Esophagus muscularis mucosa (tissue), 3 donors: ENCODE results near the gene NR2F6.
"Not testable (repeated sequence)": the region's sequence is repeated elsewhere in the genome, so short reads cannot be mapped to it uniquely, and the experiment has no call there.

ENCODE experiments used
- POLR2A ChIP-seq: fragments of 450-650 bp; IDR thresholded peaks from one replicate; pipeline ENCODE4 v1.6.1; 2017; ENCODE audit warnings: antibody characterized with exemption, moderate library complexity, mild to moderate bottlenecking, low read depth
- POLR2AphosphoS5 ChIP-seq, 2 donors: sonication (generic); formaldehyde crosslinking; IDR thresholded peaks; one replicate each; pipeline ENCODE4 v1.6.1; 2017; ENCODE audit warnings: antibody characterized with exemption in 2 of 2
- TF ChIP-seq, protein P1 (sequence below), 3 experiments: fragments of 200-600 bp in 2 of 3; fragments of 450-650 bp in 1 of 3; sonication (generic) in 2 of 3; IDR thresholded peaks; one replicate each; pipeline ENCODE4 v1.5.1; 2017 to 2019; ENCODE audit warnings: antibody characterized with exemption in 3 of 3, mild to moderate bottlenecking in 2 of 3, moderate library complexity in 1 of 3

DNA sequence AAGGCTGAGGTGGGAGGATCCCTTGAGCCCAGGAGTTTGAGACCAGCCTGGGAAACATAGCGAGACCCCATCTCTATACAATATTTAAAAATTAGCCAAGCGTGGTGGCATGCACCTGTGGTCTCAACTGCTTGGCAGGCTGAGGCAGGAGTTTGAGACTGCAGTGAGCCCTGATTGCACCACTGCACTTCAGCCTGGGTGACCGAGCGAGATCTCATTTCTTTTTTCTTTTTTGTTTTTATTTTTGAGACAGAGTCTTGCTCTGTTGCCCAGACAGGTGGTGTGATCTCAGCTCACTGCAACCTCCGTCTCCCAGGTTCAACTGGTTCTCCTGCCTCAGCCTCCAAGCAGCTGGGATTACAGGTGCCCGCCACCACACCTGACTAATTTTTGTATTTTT is 54.0 kb downstream of the NR2F6 start:
- not testable (repeated sequence) for TF ChIP-seq POLR2AphosphoS5 (IDR thresholded peaks at IDR 0.05); POLR2A
- TF ChIP-seq, protein P1, sequence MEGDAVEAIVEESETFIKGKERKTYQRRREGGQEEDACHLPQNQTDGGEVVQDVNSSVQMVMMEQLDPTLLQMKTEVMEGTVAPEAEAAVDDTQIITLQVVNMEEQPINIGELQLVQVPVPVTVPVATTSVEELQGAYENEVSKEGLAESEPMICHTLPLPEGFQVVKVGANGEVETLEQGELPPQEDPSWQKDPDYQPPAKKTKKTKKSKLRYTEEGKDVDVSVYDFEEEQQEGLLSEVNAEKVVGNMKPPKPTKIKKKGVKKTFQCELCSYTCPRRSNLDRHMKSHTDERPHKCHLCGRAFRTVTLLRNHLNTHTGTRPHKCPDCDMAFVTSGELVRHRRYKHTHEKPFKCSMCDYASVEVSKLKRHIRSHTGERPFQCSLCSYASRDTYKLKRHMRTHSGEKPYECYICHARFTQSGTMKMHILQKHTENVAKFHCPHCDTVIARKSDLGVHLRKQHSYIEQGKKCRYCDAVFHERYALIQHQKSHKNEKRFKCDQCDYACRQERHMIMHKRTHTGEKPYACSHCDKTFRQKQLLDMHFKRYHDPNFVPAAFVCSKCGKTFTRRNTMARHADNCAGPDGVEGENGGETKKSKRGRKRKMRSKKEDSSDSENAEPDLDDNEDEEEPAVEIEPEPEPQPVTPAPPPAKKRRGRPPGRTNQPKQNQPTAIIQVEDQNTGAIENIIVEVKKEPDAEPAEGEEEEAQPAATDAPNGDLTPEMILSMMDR (IDR thresholded peaks at IDR 0.05), result not testable (repeated sequence)
